WTC11 (cell line): ENCODE results near the gene CDX1. TPM values are rescaled to one million over a fixed set of nuclear protein-coding genes. Genes with fewer than 3 reads are reported as not detected.

ENCODE experiments used
- FOXK1 ChIP-seq: sonication (generic); formaldehyde crosslinking; IDR thresholded peaks from 2 replicates; pipeline ENCODE4 v1.8.0; 2022; ENCODE audit warnings: mild to moderate bottlenecking, moderate library complexity, missing genetic modification reagents
- GRHL2 ChIP-seq: fragments of 250-450 bp; sonication (Bioruptor Pico); IDR thresholded peaks from 2 replicates; pipeline ENCODE4 v1.8.0; 2022; ENCODE audit warnings: mild to moderate bottlenecking, moderate library complexity; ENCODE audit not compliant: insufficient replicate concordance, severe bottlenecking
- HMGA2 ChIP-seq: fragments of 250-450 bp; sonication (Bioruptor Pico); IDR thresholded peaks from 2 replicates; pipeline ENCODE4 v1.4.0; 2021; ENCODE audit warnings: mild to moderate bottlenecking, moderate library complexity
- RELA ChIP-seq: sonication (generic); formaldehyde crosslinking; IDR thresholded peaks from 2 replicates; pipeline ENCODE4 v1.8.1; 2022; ENCODE audit warnings: missing genetic modification reagents, mild to moderate bottlenecking, borderline replicate concordance
- TP53 ChIP-seq: sonication (generic); formaldehyde crosslinking; IDR thresholded peaks from 2 replicates; pipeline ENCODE4 v1.8.1; 2023; ENCODE audit warnings: mild to moderate bottlenecking, missing genetic modification reagents
- ZNF532 ChIP-seq: fragments of 250-450 bp; sonication (Bioruptor Pico); IDR thresholded peaks from 2 replicates; pipeline ENCODE4 v1.9.0; 2021; ENCODE audit warnings: mild to moderate bottlenecking, borderline replicate concordance
- total RNA-seq: library from RNA; stranded (reverse); gene quantifications from 3 replicates; pipeline ENCODE4 v1.2.3, GENCODE V29; 2021
- TF ChIP-seq, protein P1 (sequence below): sonication (generic); formaldehyde crosslinking; IDR thresholded peaks from 2 replicates; pipeline ENCODE4 v1.8.1; 2023; ENCODE audit warnings: mild to moderate bottlenecking, missing genetic modification reagents, borderline replicate concordance
- TF ChIP-seq, protein P2 (sequence below): sonication (generic); formaldehyde crosslinking; IDR thresholded peaks from 2 replicates; pipeline ENCODE4 v1.8.0; 2023; ENCODE audit warnings: missing genetic modification reagents, mild to moderate bottlenecking, borderline replicate concordance
- TF ChIP-seq, protein P3 (sequence below): sonication (generic); formaldehyde crosslinking; IDR thresholded peaks from 2 replicates; pipeline ENCODE4 v1.8.0; 2023; ENCODE audit warnings: missing genetic modification reagents
- TF ChIP-seq, protein P4 (sequence below): sonication (generic); formaldehyde crosslinking; IDR thresholded peaks from 2 replicates; pipeline ENCODE4 v1.8.1; 2023; ENCODE audit warnings: mild to moderate bottlenecking, moderate library complexity, missing genetic modification reagents

Gene CDX1
- total RNA-seq, 1 experiment from 2014 or later, result 0.13 TPM

- TF ChIP-seq ZNF532 (CRISPR knock-in tag) (no peak), RELA (CRISPR knock-in tag) (no peak), GRHL2 (no peak), HMGA2 (CRISPR knock-in tag) (no peak), FOXK1 (CRISPR knock-in tag) (no peak), TP53 (CRISPR knock-in tag) (no peak)
- TF ChIP-seq, protein P1, sequence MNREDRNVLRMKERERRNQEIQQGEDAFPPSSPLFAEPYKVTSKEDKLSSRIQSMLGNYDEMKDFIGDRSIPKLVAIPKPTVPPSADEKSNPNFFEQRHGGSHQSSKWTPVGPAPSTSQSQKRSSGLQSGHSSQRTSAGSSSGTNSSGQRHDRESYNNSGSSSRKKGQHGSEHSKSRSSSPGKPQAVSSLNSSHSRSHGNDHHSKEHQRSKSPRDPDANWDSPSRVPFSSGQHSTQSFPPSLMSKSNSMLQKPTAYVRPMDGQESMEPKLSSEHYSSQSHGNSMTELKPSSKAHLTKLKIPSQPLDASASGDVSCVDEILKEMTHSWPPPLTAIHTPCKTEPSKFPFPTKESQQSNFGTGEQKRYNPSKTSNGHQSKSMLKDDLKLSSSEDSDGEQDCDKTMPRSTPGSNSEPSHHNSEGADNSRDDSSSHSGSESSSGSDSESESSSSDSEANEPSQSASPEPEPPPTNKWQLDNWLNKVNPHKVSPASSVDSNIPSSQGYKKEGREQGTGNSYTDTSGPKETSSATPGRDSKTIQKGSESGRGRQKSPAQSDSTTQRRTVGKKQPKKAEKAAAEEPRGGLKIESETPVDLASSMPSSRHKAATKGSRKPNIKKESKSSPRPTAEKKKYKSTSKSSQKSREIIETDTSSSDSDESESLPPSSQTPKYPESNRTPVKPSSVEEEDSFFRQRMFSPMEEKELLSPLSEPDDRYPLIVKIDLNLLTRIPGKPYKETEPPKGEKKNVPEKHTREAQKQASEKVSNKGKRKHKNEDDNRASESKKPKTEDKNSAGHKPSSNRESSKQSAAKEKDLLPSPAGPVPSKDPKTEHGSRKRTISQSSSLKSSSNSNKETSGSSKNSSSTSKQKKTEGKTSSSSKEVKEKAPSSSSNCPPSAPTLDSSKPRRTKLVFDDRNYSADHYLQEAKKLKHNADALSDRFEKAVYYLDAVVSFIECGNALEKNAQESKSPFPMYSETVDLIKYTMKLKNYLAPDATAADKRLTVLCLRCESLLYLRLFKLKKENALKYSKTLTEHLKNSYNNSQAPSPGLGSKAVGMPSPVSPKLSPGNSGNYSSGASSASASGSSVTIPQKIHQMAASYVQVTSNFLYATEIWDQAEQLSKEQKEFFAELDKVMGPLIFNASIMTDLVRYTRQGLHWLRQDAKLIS, result no peak
- TF ChIP-seq, protein P2, sequence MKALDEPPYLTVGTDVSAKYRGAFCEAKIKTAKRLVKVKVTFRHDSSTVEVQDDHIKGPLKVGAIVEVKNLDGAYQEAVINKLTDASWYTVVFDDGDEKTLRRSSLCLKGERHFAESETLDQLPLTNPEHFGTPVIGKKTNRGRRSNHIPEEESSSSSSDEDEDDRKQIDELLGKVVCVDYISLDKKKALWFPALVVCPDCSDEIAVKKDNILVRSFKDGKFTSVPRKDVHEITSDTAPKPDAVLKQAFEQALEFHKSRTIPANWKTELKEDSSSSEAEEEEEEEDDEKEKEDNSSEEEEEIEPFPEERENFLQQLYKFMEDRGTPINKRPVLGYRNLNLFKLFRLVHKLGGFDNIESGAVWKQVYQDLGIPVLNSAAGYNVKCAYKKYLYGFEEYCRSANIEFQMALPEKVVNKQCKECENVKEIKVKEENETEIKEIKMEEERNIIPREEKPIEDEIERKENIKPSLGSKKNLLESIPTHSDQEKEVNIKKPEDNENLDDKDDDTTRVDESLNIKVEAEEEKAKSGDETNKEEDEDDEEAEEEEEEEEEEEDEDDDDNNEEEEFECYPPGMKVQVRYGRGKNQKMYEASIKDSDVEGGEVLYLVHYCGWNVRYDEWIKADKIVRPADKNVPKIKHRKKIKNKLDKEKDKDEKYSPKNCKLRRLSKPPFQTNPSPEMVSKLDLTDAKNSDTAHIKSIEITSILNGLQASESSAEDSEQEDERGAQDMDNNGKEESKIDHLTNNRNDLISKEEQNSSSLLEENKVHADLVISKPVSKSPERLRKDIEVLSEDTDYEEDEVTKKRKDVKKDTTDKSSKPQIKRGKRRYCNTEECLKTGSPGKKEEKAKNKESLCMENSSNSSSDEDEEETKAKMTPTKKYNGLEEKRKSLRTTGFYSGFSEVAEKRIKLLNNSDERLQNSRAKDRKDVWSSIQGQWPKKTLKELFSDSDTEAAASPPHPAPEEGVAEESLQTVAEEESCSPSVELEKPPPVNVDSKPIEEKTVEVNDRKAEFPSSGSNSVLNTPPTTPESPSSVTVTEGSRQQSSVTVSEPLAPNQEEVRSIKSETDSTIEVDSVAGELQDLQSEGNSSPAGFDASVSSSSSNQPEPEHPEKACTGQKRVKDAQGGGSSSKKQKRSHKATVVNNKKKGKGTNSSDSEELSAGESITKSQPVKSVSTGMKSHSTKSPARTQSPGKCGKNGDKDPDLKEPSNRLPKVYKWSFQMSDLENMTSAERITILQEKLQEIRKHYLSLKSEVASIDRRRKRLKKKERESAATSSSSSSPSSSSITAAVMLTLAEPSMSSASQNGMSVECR (CRISPR knock-in tag), result no peak
- TF ChIP-seq, protein P3, sequence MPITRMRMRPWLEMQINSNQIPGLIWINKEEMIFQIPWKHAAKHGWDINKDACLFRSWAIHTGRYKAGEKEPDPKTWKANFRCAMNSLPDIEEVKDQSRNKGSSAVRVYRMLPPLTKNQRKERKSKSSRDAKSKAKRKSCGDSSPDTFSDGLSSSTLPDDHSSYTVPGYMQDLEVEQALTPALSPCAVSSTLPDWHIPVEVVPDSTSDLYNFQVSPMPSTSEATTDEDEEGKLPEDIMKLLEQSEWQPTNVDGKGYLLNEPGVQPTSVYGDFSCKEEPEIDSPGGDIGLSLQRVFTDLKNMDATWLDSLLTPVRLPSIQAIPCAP (CRISPR knock-in tag), result no peak
- TF ChIP-seq, protein P4, sequence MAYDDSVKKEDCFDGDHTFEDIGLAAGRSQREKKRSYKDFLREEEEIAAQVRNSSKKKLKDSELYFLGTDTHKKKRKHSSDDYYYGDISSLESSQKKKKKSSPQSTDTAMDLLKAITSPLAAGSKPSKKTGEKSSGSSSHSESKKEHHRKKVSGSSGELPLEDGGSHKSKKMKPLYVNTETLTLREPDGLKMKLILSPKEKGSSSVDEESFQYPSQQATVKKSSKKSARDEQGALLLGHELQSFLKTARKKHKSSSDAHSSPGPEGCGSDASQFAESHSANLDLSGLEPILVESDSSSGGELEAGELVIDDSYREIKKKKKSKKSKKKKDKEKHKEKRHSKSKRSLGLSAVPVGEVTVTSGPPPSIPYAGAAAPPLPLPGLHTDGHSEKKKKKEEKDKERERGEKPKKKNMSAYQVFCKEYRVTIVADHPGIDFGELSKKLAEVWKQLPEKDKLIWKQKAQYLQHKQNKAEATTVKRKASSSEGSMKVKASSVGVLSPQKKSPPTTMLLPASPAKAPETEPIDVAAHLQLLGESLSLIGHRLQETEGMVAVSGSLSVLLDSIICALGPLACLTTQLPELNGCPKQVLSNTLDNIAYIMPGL (CRISPR knock-in tag), result no peak
- TF ChIP-seq, all 79 proteins: peak for 0
These were observed 24.2 kb upstream of the CDX1 start (continued) for GRCh38 chr5:150142185-150142958.
